ENCODE results near the gene TEK. TPM values are rescaled to one million over a fixed set of nuclear protein-coding genes. Genes with fewer than 3 reads are reported as not detected.
"Not testable (repeated sequence)": the region's sequence is repeated elsewhere in the genome, so short reads cannot be mapped to it uniquely, and the experiment has no call there.

Gene TEK
- polyA plus RNA-seq, 4 donors: 0.22 to 11.3 (median 4.6) TPM

DNA sequence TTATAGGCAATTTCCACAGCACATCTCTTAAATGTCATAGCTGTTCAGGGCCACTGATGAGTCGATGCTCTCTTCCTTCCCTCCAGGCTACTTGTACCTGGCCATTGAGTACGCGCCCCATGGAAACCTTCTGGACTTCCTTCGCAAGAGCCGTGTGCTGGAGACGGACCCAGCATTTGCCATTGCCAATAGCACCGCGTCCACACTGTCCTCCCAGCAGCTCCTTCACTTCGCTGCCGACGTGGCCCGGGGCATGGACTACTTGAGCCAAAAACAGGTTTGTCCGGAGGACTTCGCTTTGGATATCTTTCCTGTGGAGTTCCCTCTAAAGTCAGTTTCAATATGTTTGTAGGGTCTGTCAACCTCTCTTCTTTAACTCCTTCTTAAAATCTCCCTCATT, 103.6 kb downstream of the TEK start:
- Histone ChIP-seq H3K27ac (ENCODE audit: low read depth in 1 of 3, low read length in 2 of 3) (no peak overlapping the region), H3K27me3 (ENCODE audit: control insufficient read depth in 3 of 3, insufficient read depth in 3 of 3, low read length in 3 of 3) (no peaks in the 10 kb centered on the region), H3K36me3 (ENCODE audit: control insufficient read depth in 3 of 3, insufficient read depth in 2 of 3, low read depth in 1 of 3, low read length in 3 of 3) (peaks cover 0 to 3% (median 0%) of the 10 kb centered on the region in 3 donors), H3K4me3 (ENCODE audit: low read depth in 1 of 3, low read length in 3 of 3) (no peak overlapping the region), H3K4me1 (ENCODE audit: control insufficient read depth in 3 of 3, insufficient read depth in 2 of 3, low read depth in 1 of 3, low read length in 2 of 3) (no peaks in the 10 kb centered on the region), H3K9me3 (ENCODE audit: control insufficient read depth in 2 of 2, insufficient read depth in 1 of 2, low read depth in 1 of 2, low read length in 1 of 2) (no peaks in the 10 kb centered on the region)
- WGBS, 3 donors: 95% methylated on average over 14 of the region's 14 CpGs
- no peak for FAIRE-seq
- DNase-seq: no peak

- DNase-seq (no peak), FAIRE-seq (no peak)
- no peak overlapping the region for H3K27ac ChIP-seq (ENCODE audit: low read depth in 1 of 3, low read length in 2 of 3)
- H3K4me1 ChIP-seq (ENCODE audit: control insufficient read depth in 3 of 3, insufficient read depth in 2 of 3, low read depth in 1 of 3, low read length in 2 of 3): no peaks in the 10 kb centered on the region
- no peak overlapping the region for H3K4me3 ChIP-seq (ENCODE audit: low read depth in 1 of 3, low read length in 3 of 3)
- no peaks in the 10 kb centered on the region for H3K36me3 ChIP-seq (ENCODE audit: control insufficient read depth in 3 of 3, insufficient read depth in 2 of 3, low read depth in 1 of 3, low read length in 3 of 3)
- no peaks in the 10 kb centered on the region for H3K9me3 ChIP-seq (ENCODE audit: control insufficient read depth in 2 of 2, insufficient read depth in 1 of 2, low read depth in 1 of 2, low read length in 1 of 2)
- 90 to 91% (median 91%) methylated on average over 4 of the region's 4 CpGs for WGBS, 3 donors
- H3K27me3 ChIP-seq (ENCODE audit: control insufficient read depth in 3 of 3, insufficient read depth in 3 of 3, low read length in 3 of 3): no peaks in the 10 kb centered on the region
Measured at GRCh38 chr9:27227192-27227591, 118.2 kb downstream of the TEK start.

GRCh38 chr9:27239648-27240047, 130.6 kb downstream of the TEK start:
- not testable (repeated sequence) for FAIRE-seq; H3K27me3 ChIP-seq (ENCODE audit: control insufficient read depth in 3 of 3, insufficient read depth in 3 of 3, low read length in 3 of 3); DNase-seq; H3K36me3 ChIP-seq (ENCODE audit: control insufficient read depth in 3 of 3, insufficient read depth in 2 of 3, low read depth in 1 of 3, low read length in 3 of 3); H3K4me3 ChIP-seq (ENCODE audit: low read depth in 1 of 3, low read length in 3 of 3); H3K9me3 ChIP-seq (ENCODE audit: control insufficient read depth in 2 of 2, insufficient read depth in 1 of 2, low read depth in 1 of 2, low read length in 1 of 2); H3K27ac ChIP-seq (ENCODE audit: low read depth in 1 of 3, low read length in 2 of 3); H3K4me1 ChIP-seq (ENCODE audit: control insufficient read depth in 3 of 3, insufficient read depth in 2 of 3, low read depth in 1 of 3, low read length in 2 of 3)
- 68 to 80% (median 75%) methylated on average over 11 to 12 of the region's 12 CpGs for WGBS, 3 donors

DNA sequence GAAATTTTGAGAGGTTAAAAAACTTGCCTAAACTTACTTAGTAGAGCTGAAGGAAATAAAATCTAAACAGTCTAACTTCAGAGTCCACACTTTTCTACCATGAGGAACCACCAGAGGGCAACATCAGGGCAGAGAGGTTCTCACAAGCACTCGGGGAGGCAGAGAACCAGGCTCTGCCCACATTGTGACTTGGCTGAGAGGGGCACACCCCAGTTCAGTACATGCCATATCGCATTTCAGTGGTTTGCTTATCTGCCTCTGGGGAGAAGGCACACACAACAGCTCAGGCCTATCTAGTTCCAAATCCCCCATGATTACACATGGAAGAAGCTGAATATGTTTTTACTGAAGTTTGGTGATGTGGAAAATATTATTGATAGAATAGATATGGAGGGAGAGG, 138.7 kb downstream of the TEK start:
- FAIRE-seq: no peak
- H3K4me3 ChIP-seq (ENCODE audit: low read depth in 1 of 3, low read length in 3 of 3): no peak overlapping the region
- 9 to 22% (median 11%) methylated on average over 2 of the region's 2 CpGs for WGBS, 3 donors
- H3K27me3 ChIP-seq (ENCODE audit: control insufficient read depth in 3 of 3, insufficient read depth in 3 of 3, low read length in 3 of 3): no peaks in the 10 kb centered on the region
- H3K4me1 ChIP-seq (ENCODE audit: control insufficient read depth in 3 of 3, insufficient read depth in 2 of 3, low read depth in 1 of 3, low read length in 2 of 3): no peaks in the 10 kb centered on the region
- no peaks in the 10 kb centered on the region for H3K9me3 ChIP-seq (ENCODE audit: control insufficient read depth in 2 of 2, insufficient read depth in 1 of 2, low read depth in 1 of 2, low read length in 1 of 2)
- no peak overlapping the region for H3K27ac ChIP-seq (ENCODE audit: low read depth in 1 of 3, low read length in 2 of 3)
- peak; percentile 65 to 66 for DNase-seq
- H3K36me3 ChIP-seq (ENCODE audit: control insufficient read depth in 3 of 3, insufficient read depth in 2 of 3, low read depth in 1 of 3, low read length in 3 of 3): no peaks in the 10 kb centered on the region

GRCh38 chr9:27248702-27249101, 139.7 kb downstream of the TEK start:
- H3K4me3 ChIP-seq (ENCODE audit: low read depth in 1 of 3, low read length in 3 of 3): no peak overlapping the region
- no peaks in the 10 kb centered on the region for H3K4me1 ChIP-seq (ENCODE audit: control insufficient read depth in 3 of 3, insufficient read depth in 2 of 3, low read depth in 1 of 3, low read length in 2 of 3)
- H3K9me3 ChIP-seq (ENCODE audit: control insufficient read depth in 2 of 2, insufficient read depth in 1 of 2, low read depth in 1 of 2, low read length in 1 of 2): no peaks in the 10 kb centered on the region
- no peaks in the 10 kb centered on the region for H3K36me3 ChIP-seq (ENCODE audit: control insufficient read depth in 3 of 3, insufficient read depth in 2 of 3, low read depth in 1 of 3, low read length in 3 of 3)
- no peaks in the 10 kb centered on the region for H3K27me3 ChIP-seq (ENCODE audit: control insufficient read depth in 3 of 3, insufficient read depth in 3 of 3, low read length in 3 of 3)
- FAIRE-seq: no peak
- H3K27ac ChIP-seq (ENCODE audit: low read depth in 1 of 3, low read length in 2 of 3): no peak overlapping the region
- DNase-seq: no peak

DNA sequence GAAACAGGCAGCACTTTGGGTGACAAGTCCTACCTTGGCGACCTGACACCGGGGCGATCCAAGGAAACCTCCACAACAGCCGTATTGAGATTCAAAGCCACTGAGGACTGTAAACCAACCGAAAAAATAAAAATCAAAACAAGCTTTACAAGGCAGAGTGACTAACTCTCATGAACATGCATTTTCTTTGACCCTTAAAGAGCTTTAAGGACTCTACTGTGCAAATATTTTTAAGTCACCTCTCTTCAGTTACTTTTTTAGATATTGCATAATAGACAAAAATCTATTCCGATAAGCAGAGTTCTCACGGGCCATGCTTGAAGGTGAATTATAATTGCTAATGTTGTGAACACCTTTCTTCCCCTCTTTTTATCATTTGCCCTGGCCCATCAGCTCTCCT, 149.6 kb downstream of the TEK start:
- H3K4me3 ChIP-seq (ENCODE audit: low read depth in 1 of 3, low read length in 3 of 3): no peak overlapping the region
- 90 to 94% (median 94%) methylated on average over 7 of the region's 7 CpGs for WGBS, 3 donors
- H3K36me3 ChIP-seq (ENCODE audit: control insufficient read depth in 3 of 3, insufficient read depth in 2 of 3, low read depth in 1 of 3, low read length in 3 of 3): no peaks in the 10 kb centered on the region
- DNase-seq (no peak), FAIRE-seq (no peak)
- H3K9me3 ChIP-seq (ENCODE audit: control insufficient read depth in 2 of 2, insufficient read depth in 1 of 2, low read depth in 1 of 2, low read length in 1 of 2): no peaks in the 10 kb centered on the region
- peaks cover 0 to 3% (median 2%) of the 10 kb centered on the region in 3 donors for H3K27me3 ChIP-seq (ENCODE audit: control insufficient read depth in 3 of 3, insufficient read depth in 3 of 3, low read length in 3 of 3)
- no peak overlapping the region for H3K27ac ChIP-seq (ENCODE audit: low read depth in 1 of 3, low read length in 2 of 3)
- H3K4me1 ChIP-seq (ENCODE audit: control insufficient read depth in 3 of 3, insufficient read depth in 2 of 3, low read depth in 1 of 3, low read length in 2 of 3): no peaks in the 10 kb centered on the region

- FAIRE-seq: no peak
- H3K36me3 ChIP-seq (ENCODE audit: control insufficient read depth in 3 of 3, insufficient read depth in 2 of 3, low read depth in 1 of 3, low read length in 3 of 3): no peaks in the 10 kb centered on the region
- H3K4me1 ChIP-seq (ENCODE audit: control insufficient read depth in 3 of 3, insufficient read depth in 2 of 3, low read depth in 1 of 3, low read length in 2 of 3): no peaks in the 10 kb centered on the region
- peaks cover 0 to 3% (median 2%) of the 10 kb centered on the region in 3 donors for H3K27me3 ChIP-seq (ENCODE audit: control insufficient read depth in 3 of 3, insufficient read depth in 3 of 3, low read length in 3 of 3)
- H3K27ac ChIP-seq (ENCODE audit: low read depth in 1 of 3, low read length in 2 of 3): no peak overlapping the region
- WGBS, 3 donors: 73 to 82% (median 82%) methylated on average over 8 of the region's 8 CpGs
- no peak for DNase-seq
- no peaks in the 10 kb centered on the region for H3K9me3 ChIP-seq (ENCODE audit: control insufficient read depth in 2 of 2, insufficient read depth in 1 of 2, low read depth in 1 of 2, low read length in 1 of 2)
- no peak overlapping the region for H3K4me3 ChIP-seq (ENCODE audit: low read depth in 1 of 3, low read length in 3 of 3)
Measured at GRCh38 chr9:27260789-27261516, 151.9 kb downstream of the TEK start.

DNA sequence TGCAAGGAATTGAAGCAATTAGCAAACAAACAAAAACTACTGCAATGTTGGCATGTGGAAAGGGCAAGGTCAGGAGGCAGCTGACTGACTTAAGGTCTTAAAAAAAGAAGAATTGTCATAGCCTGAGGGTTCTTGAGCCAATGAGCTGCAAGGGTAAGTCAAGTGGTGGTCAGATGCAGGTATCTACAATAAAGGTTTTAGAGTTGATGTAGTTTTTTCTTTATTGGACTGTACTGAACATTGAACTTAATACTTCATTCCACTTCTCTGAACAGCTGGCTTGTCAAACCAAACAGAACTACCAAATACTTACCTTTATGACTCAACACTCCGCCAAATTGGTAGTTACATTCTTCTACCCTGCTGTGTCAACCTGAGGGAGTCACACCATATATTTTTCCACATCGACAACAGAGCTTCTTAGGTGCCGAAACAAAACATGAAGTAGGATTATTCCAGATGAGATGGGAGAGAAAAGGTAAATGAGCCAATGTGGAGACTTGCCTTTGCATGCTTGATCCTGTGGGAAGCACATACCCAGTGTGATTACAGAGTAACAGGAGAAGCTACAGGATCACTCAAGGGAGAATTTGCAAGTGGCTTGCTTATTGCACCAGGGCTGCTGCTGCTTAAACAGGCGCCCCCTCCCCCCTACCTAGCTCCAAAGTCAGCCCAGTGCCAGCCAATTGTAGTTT, 152.6 kb downstream of the TEK start:
- Histone ChIP-seq H3K9me3 (ENCODE audit: control insufficient read depth in 2 of 2, insufficient read depth in 1 of 2, low read depth in 1 of 2, low read length in 1 of 2) (no peaks in the 10 kb centered on the region), H3K27me3 (ENCODE audit: control insufficient read depth in 3 of 3, insufficient read depth in 3 of 3, low read length in 3 of 3) (peaks cover 0 to 3% (median 2%) of the 10 kb centered on the region in 3 donors), H3K4me3 (ENCODE audit: low read depth in 1 of 3, low read length in 3 of 3) (no peak overlapping the region), H3K36me3 (ENCODE audit: control insufficient read depth in 3 of 3, insufficient read depth in 2 of 3, low read depth in 1 of 3, low read length in 3 of 3) (no peaks in the 10 kb centered on the region), H3K4me1 (ENCODE audit: control insufficient read depth in 3 of 3, insufficient read depth in 2 of 3, low read depth in 1 of 3, low read length in 2 of 3) (no peaks in the 10 kb centered on the region), H3K27ac (ENCODE audit: low read depth in 1 of 3, low read length in 2 of 3) (no peak overlapping the region)
- FAIRE-seq: no peak
- DNase-seq: no peak
- 55 to 68% (median 63%) methylated on average over 4 of the region's 4 CpGs for WGBS, 3 donors
